GM19397 (cell line): Measurements from ENCODE around the gene PLCL2.

ENCODE experiments used
- ATAC-seq: cut with Tn5 transposase; IDR thresholded peaks from one replicate; pipeline ENCODE4 v1.9.1; 2021; ENCODE audit warnings: mild to moderate bottlenecking, moderate library complexity; ENCODE audit not compliant: unreplicated experiment

Gene PLCL2

DNA sequence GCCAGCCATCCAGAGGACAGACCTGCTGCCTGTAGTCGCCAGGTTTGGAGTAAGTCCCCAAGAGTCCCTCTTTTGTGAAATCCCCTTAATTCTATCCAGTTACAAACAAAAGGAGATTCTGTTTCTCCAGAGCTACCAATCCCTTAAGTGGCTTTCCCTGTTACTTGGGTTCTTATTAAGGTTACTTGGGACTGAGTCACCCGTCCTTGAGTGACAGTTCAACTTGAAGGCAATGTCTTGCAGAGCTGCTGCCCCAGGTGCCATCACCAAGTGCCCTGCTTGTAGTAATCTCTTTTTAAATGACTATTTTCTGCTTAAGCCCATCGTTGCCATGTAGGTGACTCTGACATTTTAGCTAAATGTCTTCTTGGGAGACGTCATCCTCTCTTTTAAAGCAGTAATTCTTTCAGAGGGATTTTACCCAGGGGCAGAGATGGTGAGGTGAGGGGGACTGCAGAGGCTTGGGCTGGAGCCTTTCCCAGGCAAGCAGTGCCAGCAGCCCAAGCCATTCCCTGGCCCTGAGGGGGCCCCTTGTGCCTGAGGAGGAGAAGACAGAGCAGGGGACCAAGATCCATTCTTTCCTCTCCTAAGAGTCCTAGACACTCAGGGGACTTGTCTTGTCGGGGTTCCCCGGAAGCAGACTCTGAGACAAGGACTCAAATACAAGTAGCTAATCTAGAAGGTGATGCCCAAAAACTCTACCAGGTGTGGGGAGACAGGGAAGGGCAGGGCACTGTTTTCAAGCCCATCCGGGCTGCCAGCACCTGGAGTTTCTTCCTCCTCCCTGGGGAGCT is 253.7 kb downstream of the PLCL2 start:
- ATAC-seq: no peak
